ENCODE data around the gene CSNK2A2. TPM values are rescaled to one million over a fixed set of nuclear protein-coding genes. Genes with fewer than 3 reads are reported as not detected.

Gene CSNK2A2
- total and polyA plus RNA-seq, 2 experiments from 2014 or later, result 23.4 to 58.0 TPM

DNA sequence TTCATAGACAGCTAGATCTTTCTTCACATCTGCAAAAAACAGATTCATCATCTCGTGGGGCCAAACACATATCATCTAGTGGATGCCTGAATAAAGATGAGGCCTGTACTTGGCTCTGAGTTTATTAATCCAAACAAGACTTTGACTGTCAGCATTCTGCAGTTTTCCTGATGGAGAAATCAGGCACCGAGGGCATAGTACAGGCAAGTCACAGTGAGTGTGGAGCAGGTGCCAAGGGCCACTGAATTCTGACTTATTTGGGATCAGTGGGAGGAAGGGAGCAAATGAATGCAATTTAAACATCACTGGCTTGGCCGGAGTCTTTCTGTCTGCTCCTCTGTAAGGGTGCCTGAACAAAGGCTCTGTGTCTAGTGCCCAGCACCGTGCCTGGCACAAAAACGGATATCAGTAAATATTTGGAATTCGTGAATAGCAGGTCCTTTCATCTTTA lies 69.7 kb downstream of the CSNK2A2 start:
- TF ChIP-seq, protein P1, sequence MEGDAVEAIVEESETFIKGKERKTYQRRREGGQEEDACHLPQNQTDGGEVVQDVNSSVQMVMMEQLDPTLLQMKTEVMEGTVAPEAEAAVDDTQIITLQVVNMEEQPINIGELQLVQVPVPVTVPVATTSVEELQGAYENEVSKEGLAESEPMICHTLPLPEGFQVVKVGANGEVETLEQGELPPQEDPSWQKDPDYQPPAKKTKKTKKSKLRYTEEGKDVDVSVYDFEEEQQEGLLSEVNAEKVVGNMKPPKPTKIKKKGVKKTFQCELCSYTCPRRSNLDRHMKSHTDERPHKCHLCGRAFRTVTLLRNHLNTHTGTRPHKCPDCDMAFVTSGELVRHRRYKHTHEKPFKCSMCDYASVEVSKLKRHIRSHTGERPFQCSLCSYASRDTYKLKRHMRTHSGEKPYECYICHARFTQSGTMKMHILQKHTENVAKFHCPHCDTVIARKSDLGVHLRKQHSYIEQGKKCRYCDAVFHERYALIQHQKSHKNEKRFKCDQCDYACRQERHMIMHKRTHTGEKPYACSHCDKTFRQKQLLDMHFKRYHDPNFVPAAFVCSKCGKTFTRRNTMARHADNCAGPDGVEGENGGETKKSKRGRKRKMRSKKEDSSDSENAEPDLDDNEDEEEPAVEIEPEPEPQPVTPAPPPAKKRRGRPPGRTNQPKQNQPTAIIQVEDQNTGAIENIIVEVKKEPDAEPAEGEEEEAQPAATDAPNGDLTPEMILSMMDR (IDR thresholded peaks at IDR 0.05; ENCODE audit: poor library complexity), result no peak
- TF ChIP-seq EZH2phosphoT487 (IDR thresholded peaks at IDR 0.05; ENCODE audit: low read depth, severe bottlenecking, unreplicated experiment), result no peak
- TF ChIP-seq EZH2 (IDR thresholded peaks at IDR 0.05; ENCODE audit: borderline replicate concordance), result no peak
- WGBS (ENCODE audit: low lambda C conversion rate, missing lambda C conversion rate), result 11% methylated on average over 6 of the region's 6 CpGs
- DNase-seq (ENCODE audit: low spot score), result no peak
- H3K4me3 ChIP-seq, result peak overlapping the region; percentile 59
- no peaks in the 10 kb centered on the region for H3K27me3 ChIP-seq
- no peaks in the 10 kb centered on the region for H3K9me2 ChIP-seq (replicated peaks; ENCODE audit: insufficient read depth)
- peaks cover 26% of the 10 kb centered on the region for H3K4me1 ChIP-seq (ENCODE audit: insufficient read depth)
- peak overlapping the region; percentile 91 for H3K4me2 ChIP-seq
- peak overlapping the region; percentile 93 for H3K27ac ChIP-seq
- no peak overlapping the region for H2AFZ ChIP-seq
- peaks cover 51% of the 10 kb centered on the region for H4K20me1 ChIP-seq (ENCODE audit: insufficient read depth, poor library complexity, severe bottlenecking)
- no peaks in the 10 kb centered on the region for H3K36me3 ChIP-seq (replicated peaks; ENCODE audit: insufficient read depth, low read depth)
- H3K79me2 ChIP-seq, result peaks cover 54% of the 10 kb centered on the region
- no peaks in the 10 kb centered on the region for H3K9me3 ChIP-seq (ENCODE audit: low read depth)

GRCh38 chr16:58127634-58128033 lies 70.3 kb downstream of the CSNK2A2 start:
- Histone ChIP-seq H3K4me1 (ENCODE audit: insufficient read depth) (peaks cover 26% of the 10 kb centered on the region), H4K20me1 (ENCODE audit: insufficient read depth, poor library complexity, severe bottlenecking) (peaks cover 54% of the 10 kb centered on the region), H3K9me2 (replicated peaks; ENCODE audit: insufficient read depth) (no peaks in the 10 kb centered on the region), H2AFZ (no peak overlapping the region), H3K9me3 (ENCODE audit: low read depth) (no peaks in the 10 kb centered on the region), H3K79me2 (peaks cover 59% of the 10 kb centered on the region), H3K4me3 (peak overlapping the region; percentile 59), H3K36me3 (replicated peaks; ENCODE audit: insufficient read depth, low read depth) (no peaks in the 10 kb centered on the region), H3K27ac (peak overlapping the region; percentile 45), H3K27me3 (no peaks in the 10 kb centered on the region), H3K4me2 (peak overlapping the region; percentile 91)
- 34% methylated on average over 4 of the region's 4 CpGs for WGBS (ENCODE audit: low lambda C conversion rate, missing lambda C conversion rate)
- no peak for TF ChIP-seq EZH2 (IDR thresholded peaks at IDR 0.05; ENCODE audit: borderline replicate concordance)
- no peak for DNase-seq (ENCODE audit: low spot score)

- H3K4me1 ChIP-seq (ENCODE audit: insufficient read depth), result peaks cover 26% of the 10 kb centered on the region
- no peaks in the 10 kb centered on the region for H3K9me2 ChIP-seq (replicated peaks; ENCODE audit: insufficient read depth)
- no peak for DNase-seq (ENCODE audit: low spot score)
- TF ChIP-seq, protein P1 (IDR thresholded peaks at IDR 0.05; ENCODE audit: poor library complexity), result peak; percentile 20
- TF ChIP-seq EZH2phosphoT487 (IDR thresholded peaks at IDR 0.05; ENCODE audit: low read depth, severe bottlenecking, unreplicated experiment) (no peak), EZH2 (IDR thresholded peaks at IDR 0.05; ENCODE audit: borderline replicate concordance) (no peak)
- H3K27me3 ChIP-seq, result no peaks in the 10 kb centered on the region
- no peak overlapping the region for H2AFZ ChIP-seq
- peaks cover 60% of the 10 kb centered on the region for H4K20me1 ChIP-seq (ENCODE audit: insufficient read depth, poor library complexity, severe bottlenecking)
- H3K36me3 ChIP-seq (replicated peaks; ENCODE audit: insufficient read depth, low read depth), result no peaks in the 10 kb centered on the region
- WGBS (ENCODE audit: low lambda C conversion rate, missing lambda C conversion rate), result 23% methylated on average over 7 of the region's 7 CpGs
- peak overlapping the region; percentile 59 for H3K4me3 ChIP-seq
- H3K4me2 ChIP-seq, result peak overlapping the region; percentile 91
- H3K27ac ChIP-seq, result peak overlapping the region; percentile 45
- H3K79me2 ChIP-seq, result peaks cover 64% of the 10 kb centered on the region
- no peaks in the 10 kb centered on the region for H3K9me3 ChIP-seq (ENCODE audit: low read depth)
Measured at GRCh38 chr16:58127033-58127556, 70.8 kb downstream of the CSNK2A2 start.

- WGBS (ENCODE audit: low lambda C conversion rate, missing lambda C conversion rate), result 65% methylated on average over 4 of the region's 4 CpGs
- Histone ChIP-seq H3K4me3 (no peak overlapping the region), H3K27ac (peak overlapping the region; percentile 4), H2AFZ (no peak overlapping the region), H4K20me1 (ENCODE audit: insufficient read depth, poor library complexity, severe bottlenecking) (peaks cover 64% of the 10 kb centered on the region), H3K79me2 (peaks cover 68% of the 10 kb centered on the region), H3K4me2 (peak overlapping the region; percentile 91), H3K36me3 (replicated peaks; ENCODE audit: insufficient read depth, low read depth) (no peaks in the 10 kb centered on the region), H3K4me1 (ENCODE audit: insufficient read depth) (peaks cover 29% of the 10 kb centered on the region), H3K9me3 (ENCODE audit: low read depth) (no peaks in the 10 kb centered on the region), H3K27me3 (no peaks in the 10 kb centered on the region), H3K9me2 (replicated peaks; ENCODE audit: insufficient read depth) (no peaks in the 10 kb centered on the region)
- DNase-seq (ENCODE audit: low spot score), result no peak
- TF ChIP-seq, protein P1 (IDR thresholded peaks at IDR 0.05; ENCODE audit: poor library complexity), result no peak
- TF ChIP-seq EZH2 (IDR thresholded peaks at IDR 0.05; ENCODE audit: borderline replicate concordance), result no peak
- no peak for TF ChIP-seq EZH2phosphoT487 (IDR thresholded peaks at IDR 0.05; ENCODE audit: low read depth, severe bottlenecking, unreplicated experiment)
Measured at GRCh38 chr16:58126451-58126961, 71.4 kb downstream of the CSNK2A2 start.
